Peyer's patch (tissue), 4 donors: ENCODE data around the gene MYO9A. TPM values are rescaled to one million over a fixed set of nuclear protein-coding genes. Genes with fewer than 3 reads are reported as not detected.

Experiments used
- DNase-seq, 3 donors: peaks; one replicate each; pipeline ENCODE4 v3.0.0-alpha.2; 2017 to 2019
- H3K27ac ChIP-seq, 4 donors: fragments of 200-600 bp; sonication (generic); one replicate each; pipeline ENCODE4 v1.5.1; 2016 to 2019
- H3K27me3 ChIP-seq, 2 donors: fragments of 200-600 bp; sonication (generic); one replicate each; pipeline ENCODE4 v1.5.1; 2019
- H3K36me3 ChIP-seq, 3 donors: fragments of 200-600 bp; sonication (generic); one replicate each; pipeline ENCODE4 v1.5.1; 2016 to 2019
- H3K4me1 ChIP-seq, 4 donors: fragments of 200-600 bp; sonication (generic); one replicate each; pipeline ENCODE4 v1.5.1; 2016 to 2019
- H3K4me3 ChIP-seq, 4 donors: fragments of 200-600 bp; sonication (generic); 1 replicate in 3 of 4; 2 replicates in 1 of 4; pipeline ENCODE4 v1.5.1; 2016 to 2019; ENCODE audit warnings: mild to moderate bottlenecking in 1 of 4
- H3K9me3 ChIP-seq, 4 donors: fragments of 200-600 bp; sonication (generic); one replicate each; pipeline ENCODE4 v1.5.1; 2016 to 2019; ENCODE audit warnings: mild to moderate bottlenecking in 1 of 4
- POLR2A ChIP-seq, 2 donors: fragments of 450-650 bp; IDR thresholded peaks; one replicate each; pipeline ENCODE4 v1.5.1; 2017; ENCODE audit warnings: antibody characterized with exemption in 2 of 2, mild to moderate bottlenecking in 2 of 2, moderate library complexity in 2 of 2
- total RNA-seq, 4 donors: library from RNA; depleted of rRNA; stranded (reverse); fragments of >200 nt; gene quantifications; one replicate each; pipeline ENCODE4 v1.1.0, GENCODE V29; 2016
- TF ChIP-seq, protein P1 (sequence below), 6 experiments: fragments of 450-650 bp in 4 of 6; fragments of 200-600 bp in 2 of 6; sonication (generic) in 1 of 6; IDR thresholded peaks; one replicate each; pipeline ENCODE4 v1.5.1; 2017 to 2019; ENCODE audit warnings: antibody characterized with exemption in 6 of 6, mild to moderate bottlenecking in 3 of 6, moderate library complexity in 1 of 6

MYO9A gene
- total RNA-seq, 4 donors from 2014 or later: 28.2 to 47.3 (median 39.3) TPM

- H3K9me3 ChIP-seq: no peaks in the 10 kb centered on the region
- no peak overlapping the region for H3K27ac ChIP-seq
- no peaks in the 10 kb centered on the region for H3K4me1 ChIP-seq
- no peaks in the 10 kb centered on the region for H3K36me3 ChIP-seq
- TF ChIP-seq, protein P1, sequence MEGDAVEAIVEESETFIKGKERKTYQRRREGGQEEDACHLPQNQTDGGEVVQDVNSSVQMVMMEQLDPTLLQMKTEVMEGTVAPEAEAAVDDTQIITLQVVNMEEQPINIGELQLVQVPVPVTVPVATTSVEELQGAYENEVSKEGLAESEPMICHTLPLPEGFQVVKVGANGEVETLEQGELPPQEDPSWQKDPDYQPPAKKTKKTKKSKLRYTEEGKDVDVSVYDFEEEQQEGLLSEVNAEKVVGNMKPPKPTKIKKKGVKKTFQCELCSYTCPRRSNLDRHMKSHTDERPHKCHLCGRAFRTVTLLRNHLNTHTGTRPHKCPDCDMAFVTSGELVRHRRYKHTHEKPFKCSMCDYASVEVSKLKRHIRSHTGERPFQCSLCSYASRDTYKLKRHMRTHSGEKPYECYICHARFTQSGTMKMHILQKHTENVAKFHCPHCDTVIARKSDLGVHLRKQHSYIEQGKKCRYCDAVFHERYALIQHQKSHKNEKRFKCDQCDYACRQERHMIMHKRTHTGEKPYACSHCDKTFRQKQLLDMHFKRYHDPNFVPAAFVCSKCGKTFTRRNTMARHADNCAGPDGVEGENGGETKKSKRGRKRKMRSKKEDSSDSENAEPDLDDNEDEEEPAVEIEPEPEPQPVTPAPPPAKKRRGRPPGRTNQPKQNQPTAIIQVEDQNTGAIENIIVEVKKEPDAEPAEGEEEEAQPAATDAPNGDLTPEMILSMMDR (IDR thresholded peaks at IDR 0.05): no peak
- no peak for TF ChIP-seq POLR2A (IDR thresholded peaks at IDR 0.05)
- DNase-seq: no peak
- no peaks in the 10 kb centered on the region for H3K27me3 ChIP-seq
- H3K4me3 ChIP-seq: no peak overlapping the region
These were observed 75.1 kb downstream of the MYO9A start for GRCh38 chr15:72042865-72043264.

- no peak for TF ChIP-seq POLR2A (IDR thresholded peaks at IDR 0.05)
- TF ChIP-seq, protein P1 (IDR thresholded peaks at IDR 0.05): no peak
- H3K9me3 ChIP-seq: no peaks in the 10 kb centered on the region
- no peak for DNase-seq
- H3K27me3 ChIP-seq: no peaks in the 10 kb centered on the region
- no peak overlapping the region for H3K4me3 ChIP-seq
- H3K27ac ChIP-seq: no peak overlapping the region
- H3K4me1 ChIP-seq: no peaks in the 10 kb centered on the region
- H3K36me3 ChIP-seq: no peaks in the 10 kb centered on the region
These were observed 75.9 kb downstream of the MYO9A start for GRCh38 chr15:72042054-72042453.

DNA sequence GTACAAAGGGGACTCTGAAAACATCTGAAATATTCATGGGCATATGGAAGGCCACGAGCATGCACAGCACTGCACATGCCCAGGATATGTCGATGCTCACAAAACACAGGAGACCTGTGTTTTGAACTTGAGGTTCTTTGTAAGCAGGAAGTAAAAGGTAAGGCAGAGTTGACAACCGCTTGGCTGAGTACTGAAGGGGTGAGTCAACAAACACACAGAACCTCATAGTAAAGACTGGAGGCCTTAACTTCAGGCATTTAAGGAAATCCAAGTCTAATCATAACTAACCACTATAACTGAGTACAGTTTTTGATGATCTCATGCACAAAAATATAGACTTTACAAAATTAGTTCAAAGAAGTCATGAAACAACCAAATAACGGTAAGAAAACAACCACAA lies 80.6 kb downstream of the MYO9A start:
- TF ChIP-seq POLR2A (IDR thresholded peaks at IDR 0.05): no peak
- TF ChIP-seq, protein P1 (IDR thresholded peaks at IDR 0.05): no peak
- no peak for DNase-seq
- Histone ChIP-seq H3K4me3 (no peak overlapping the region), H3K27ac (no peak overlapping the region), H3K4me1 (no peaks in the 10 kb centered on the region), H3K27me3 (no peaks in the 10 kb centered on the region), H3K9me3 (no peaks in the 10 kb centered on the region), H3K36me3 (no peaks in the 10 kb centered on the region)

- Histone ChIP-seq H3K9me3 (no peaks in the 10 kb centered on the region), H3K4me1 (no peaks in the 10 kb centered on the region), H3K4me3 (no peak overlapping the region), H3K36me3 (no peaks in the 10 kb centered on the region), H3K27ac (no peak overlapping the region), H3K27me3 (no peaks in the 10 kb centered on the region)
- TF ChIP-seq, protein P1 (IDR thresholded peaks at IDR 0.05): no peak
- TF ChIP-seq POLR2A (IDR thresholded peaks at IDR 0.05): no peak
- no peak for DNase-seq
These were observed 82.9 kb downstream of the MYO9A start for GRCh38 chr15:72034859-72035650.

DNA sequence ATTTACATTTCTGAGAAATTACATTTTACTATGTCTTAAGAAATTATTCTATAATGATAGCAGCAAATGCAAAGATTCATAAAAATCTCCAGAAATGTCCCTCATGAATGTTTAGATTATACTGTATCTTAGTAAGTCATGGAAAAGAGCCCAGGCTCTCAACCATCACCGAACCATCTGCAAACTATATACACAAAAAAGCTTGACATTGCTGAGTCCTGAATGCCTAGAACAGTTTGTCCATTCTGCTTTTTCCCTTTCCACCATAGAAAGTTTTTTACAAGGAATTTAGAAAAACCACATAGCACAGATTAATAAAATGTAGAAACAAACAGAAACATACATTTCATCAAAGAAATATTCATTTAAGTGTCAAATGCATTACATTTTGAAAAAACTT lies 83.6 kb downstream of the MYO9A start:
- Histone ChIP-seq H3K27ac (no peak overlapping the region), H3K4me1 (no peaks in the 10 kb centered on the region), H3K9me3 (no peaks in the 10 kb centered on the region), H3K4me3 (no peak overlapping the region), H3K36me3 (no peaks in the 10 kb centered on the region), H3K27me3 (no peaks in the 10 kb centered on the region)
- no peak for TF ChIP-seq POLR2A (IDR thresholded peaks at IDR 0.05)
- TF ChIP-seq, protein P1 (IDR thresholded peaks at IDR 0.05): no peak
- DNase-seq: no peak
